ENCODE data around the gene ADIRF. TPM values are rescaled to one million over a fixed set of nuclear protein-coding genes. Genes with fewer than 3 reads are reported as not detected.

The ADIRF gene
- total RNA-seq, 2 donors from 2014 or later = 188 to 212 TPM

- intact Hi-C loops (cut with DNase I) = no loop called here
- peak; percentile 84 for DNase-seq (ENCODE audit: low spot score)
Observed at GRCh38 chr10:86958116-86958900, 10.0 kb upstream of the ADIRF start, which contains the start of gene SNCG. TSS of gene SNCG (plus strand) at chr10:86958599. CDS start at chr10:86958698, 99 bp downstream.

- intact Hi-C loops (cut with DNase I) = no loop called here
- DNase-seq (ENCODE audit: low spot score) = peak; percentile 85
Observed at GRCh38 chr10:86958901-86959736, 9.2 kb upstream of the ADIRF start.

GRCh38 chr10:86959737-86960002, 8.6 kb upstream of the ADIRF start:
- DNase-seq (ENCODE audit: low spot score) = no peak
- intact Hi-C loops (cut with DNase I) = no loop called here

- intact Hi-C loops (cut with DNase I) = no loop called here
- peak; percentile 84 for DNase-seq (ENCODE audit: low spot score)
Observed at GRCh38 chr10:86960003-86960862, 8.0 kb upstream of the ADIRF start.

GRCh38 chr10:86960863-86961434, 7.3 kb upstream of the ADIRF start:
- peak; percentile 62 for DNase-seq (ENCODE audit: low spot score)
- intact Hi-C loops (cut with DNase I) = no loop called here

GRCh38 chr10:86961481-86962091, 6.7 kb upstream of the ADIRF start:
- DNase-seq (ENCODE audit: low spot score) = peak; percentile 76
- intact Hi-C loops (cut with DNase I) = loop anchor here in 1 of 2 donors (2.0 kb wide), 1 partner anchor 21 kb away; no protein-coding TSS in a partner anchor

GRCh38 chr10:86962136-86962980, 5.9 kb upstream of the ADIRF start:
- intact Hi-C loops (cut with DNase I) = loop anchor here in 1 of 2 donors (2.0 kb wide), 1 partner anchor 22 kb away; no protein-coding TSS in a partner anchor
- DNase-seq (ENCODE audit: low spot score) = peak; percentile 46

- peak; percentile 46 for DNase-seq (ENCODE audit: low spot score)
- intact Hi-C loops (cut with DNase I) = loop anchor here in 1 of 2 donors (2.0 kb wide), 1 partner anchor 22 kb away; no protein-coding TSS in a partner anchor
Observed at GRCh38 chr10:86962981-86963310, 5.3 kb upstream of the ADIRF start.

GRCh38 chr10:86963341-86963919, 4.9 kb upstream of the ADIRF start:
- intact Hi-C loops (cut with DNase I) = loop anchor here in 1 of 2 donors (2.0 kb wide), 1 partner anchor 23 kb away; no protein-coding TSS in a partner anchor
- DNase-seq (ENCODE audit: low spot score) = peak; percentile 69

- intact Hi-C loops (cut with DNase I) = no loop called here
- peak; percentile 75 for DNase-seq (ENCODE audit: low spot score)
Observed at GRCh38 chr10:86964061-86964846, 4.0 kb upstream of the ADIRF start.

GRCh38 chr10:86964847-86965190, 3.5 kb upstream of the ADIRF start:
- peak; percentile 31 for DNase-seq (ENCODE audit: low spot score)
- intact Hi-C loops (cut with DNase I) = no loop called here

- DNase-seq (ENCODE audit: low spot score) = peak; percentile 45
- intact Hi-C loops (cut with DNase I) = loop anchor here in 1 of 2 donors (1.0 kb wide), 1 partner anchor 30 kb away; no protein-coding TSS in a partner anchor
Observed at GRCh38 chr10:86965986-86966654, 2.2 kb upstream of the ADIRF start.

- intact Hi-C loops (cut with DNase I) = no loop called here
- DNase-seq (ENCODE audit: low spot score) = no peak
Observed at GRCh38 chr10:86967481-86967941, 771 bp upstream of the ADIRF start.

- DNase-seq (ENCODE audit: low spot score) = no peak
- intact Hi-C loops (cut with DNase I) = no loop called here
Observed at GRCh38 chr10:86968994-86969355, 693 bp downstream of the ADIRF start.

GRCh38 chr10:86969421-86970041, 1.2 kb downstream of the ADIRF start:
- intact Hi-C loops (cut with DNase I) = loop anchor here (10.0 kb wide), 2 partner anchors 115 to 125 kb away; partner anchors contain the start of genes GLUD1 (in 1 of the 2) and SHLD2 (in 1 of the 2)
- peak; percentile 79 for DNase-seq (ENCODE audit: low spot score)

Data from posterior vena cava (tissue), 2 donors.